Measurements from ENCODE around the gene GNG12.
A peak's percentile ranks its signal among the peaks of the same experiment; 100 is the strongest.

GNG12 gene

DNA sequence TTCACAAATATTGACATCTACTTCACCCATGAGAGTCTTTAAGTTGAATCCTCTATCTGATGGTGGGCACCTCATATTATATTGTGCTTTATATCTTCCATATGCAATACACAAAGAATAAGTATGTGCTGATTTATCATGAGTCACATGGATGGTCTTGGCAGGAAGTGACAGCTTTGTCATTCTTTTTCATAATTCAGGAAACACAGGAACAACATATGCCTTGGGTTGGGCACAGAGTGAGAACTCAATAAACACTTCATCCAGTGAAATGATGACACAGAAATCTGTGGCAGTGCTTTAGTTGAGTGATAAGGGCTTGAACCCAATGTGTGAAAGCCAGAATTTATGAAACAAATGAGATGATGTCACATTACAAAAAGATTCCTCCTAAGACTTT, 107.0 kb downstream of the GNG12 start:
- DNase-seq: no peak

DNA sequence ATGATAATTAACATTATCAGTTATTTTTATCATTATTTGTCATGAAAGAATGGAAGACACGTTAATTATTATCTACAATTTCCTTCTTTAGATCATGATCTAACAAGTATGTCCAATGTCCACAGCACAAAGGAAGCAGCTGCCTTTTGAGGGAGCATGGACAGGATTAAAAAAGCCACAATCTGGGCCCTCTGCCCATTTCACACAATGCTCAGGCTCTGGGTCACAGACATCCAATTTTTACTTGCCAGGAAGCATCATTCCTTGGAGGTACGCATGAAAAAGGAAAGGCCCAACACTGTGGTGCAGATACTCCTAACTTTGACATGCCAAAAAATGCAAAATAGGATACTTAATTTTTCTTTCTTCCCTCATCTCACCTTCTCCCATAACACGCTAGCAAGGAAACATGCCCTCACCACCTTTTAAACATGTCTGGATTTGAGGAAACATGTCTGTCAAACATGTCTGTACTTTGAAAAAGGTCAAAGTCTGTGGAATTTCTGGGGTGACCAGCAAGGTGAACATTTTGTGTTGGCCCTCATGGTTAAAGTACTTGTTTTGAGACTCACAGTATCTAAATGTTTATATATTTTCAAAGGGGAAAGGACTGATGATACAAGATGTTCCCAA, 108.2 kb downstream of the GNG12 start:
- DNase-seq: no peak

DNA sequence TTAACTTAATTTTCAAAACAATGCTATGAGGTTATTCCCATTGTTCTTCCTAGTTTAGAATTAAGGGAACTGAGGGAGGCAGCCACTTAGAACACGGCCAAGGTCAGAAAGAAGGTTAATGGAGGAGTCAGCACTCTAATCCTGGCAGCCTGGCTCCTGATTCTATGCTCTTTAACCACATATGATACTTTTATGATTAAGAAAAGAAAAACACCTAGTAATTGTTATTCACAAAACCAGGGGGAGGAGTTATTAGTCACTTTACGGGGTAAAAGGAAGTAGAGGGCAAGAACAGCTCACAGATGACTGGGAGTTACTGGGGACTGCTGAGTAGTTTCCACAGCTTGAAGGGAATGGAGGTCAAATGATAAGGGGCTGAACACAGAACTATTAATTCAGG, 109.6 kb downstream of the GNG12 start:
- DNase-seq: no peak

DNA sequence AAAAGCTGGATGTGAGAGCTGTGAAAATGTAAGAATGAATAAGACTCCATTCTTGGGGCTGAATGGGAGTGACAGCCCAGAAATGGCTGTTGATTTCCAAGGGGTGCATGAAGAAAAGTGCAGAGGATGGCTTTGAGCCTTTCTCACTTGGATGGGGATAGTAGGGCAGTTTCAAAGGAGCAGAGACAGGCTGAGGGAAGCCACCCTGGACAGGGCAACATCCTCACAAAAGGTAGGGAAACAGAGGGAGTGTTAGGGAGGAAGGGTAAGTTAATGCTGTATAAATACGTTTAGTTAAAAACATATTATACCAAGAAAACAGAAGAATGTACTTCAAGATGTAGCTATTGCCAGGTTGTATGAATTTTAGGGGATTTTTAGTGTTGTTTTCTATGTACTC, 110.1 kb downstream of the GNG12 start:
- no peak for DNase-seq

DNA sequence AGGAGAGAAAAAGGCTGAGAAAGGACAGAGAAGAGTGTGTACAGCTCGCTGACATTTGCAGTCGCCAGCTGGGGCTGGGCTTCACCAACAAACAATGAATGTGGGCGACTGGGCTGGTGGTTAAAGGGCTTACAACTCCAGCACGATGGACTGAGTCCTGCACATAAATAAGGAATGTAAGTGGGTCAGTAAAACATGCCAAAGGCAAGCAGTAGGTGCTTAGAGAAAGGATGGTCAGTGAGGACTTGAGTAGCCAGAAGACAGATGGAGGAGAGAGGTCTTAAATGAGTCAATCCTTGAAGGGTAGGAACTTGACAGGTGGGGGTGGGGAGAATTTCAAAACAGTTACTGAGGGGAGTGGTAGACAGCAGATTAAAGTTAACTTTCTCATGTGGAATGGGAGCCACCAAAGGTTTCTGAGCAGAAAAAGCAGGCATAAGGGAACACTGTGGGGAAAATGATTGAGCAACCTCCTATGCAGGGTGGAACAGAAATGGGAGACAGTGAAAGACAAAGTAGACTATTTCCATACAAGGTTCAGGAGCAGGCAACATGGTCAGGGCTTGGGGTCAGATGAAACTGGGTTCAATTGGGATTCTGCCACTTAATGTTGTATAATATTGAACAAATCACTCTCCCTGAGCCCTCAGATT, 110.8 kb downstream of the GNG12 start:
- no peak for DNase-seq

- no peak for DNase-seq
These were observed 111.5 kb downstream of the GNG12 start for GRCh38 chr1:67721650-67722291.

GRCh38 chr1:67721112-67721511, 112.2 kb downstream of the GNG12 start:
- DNase-seq: no peak

DNA sequence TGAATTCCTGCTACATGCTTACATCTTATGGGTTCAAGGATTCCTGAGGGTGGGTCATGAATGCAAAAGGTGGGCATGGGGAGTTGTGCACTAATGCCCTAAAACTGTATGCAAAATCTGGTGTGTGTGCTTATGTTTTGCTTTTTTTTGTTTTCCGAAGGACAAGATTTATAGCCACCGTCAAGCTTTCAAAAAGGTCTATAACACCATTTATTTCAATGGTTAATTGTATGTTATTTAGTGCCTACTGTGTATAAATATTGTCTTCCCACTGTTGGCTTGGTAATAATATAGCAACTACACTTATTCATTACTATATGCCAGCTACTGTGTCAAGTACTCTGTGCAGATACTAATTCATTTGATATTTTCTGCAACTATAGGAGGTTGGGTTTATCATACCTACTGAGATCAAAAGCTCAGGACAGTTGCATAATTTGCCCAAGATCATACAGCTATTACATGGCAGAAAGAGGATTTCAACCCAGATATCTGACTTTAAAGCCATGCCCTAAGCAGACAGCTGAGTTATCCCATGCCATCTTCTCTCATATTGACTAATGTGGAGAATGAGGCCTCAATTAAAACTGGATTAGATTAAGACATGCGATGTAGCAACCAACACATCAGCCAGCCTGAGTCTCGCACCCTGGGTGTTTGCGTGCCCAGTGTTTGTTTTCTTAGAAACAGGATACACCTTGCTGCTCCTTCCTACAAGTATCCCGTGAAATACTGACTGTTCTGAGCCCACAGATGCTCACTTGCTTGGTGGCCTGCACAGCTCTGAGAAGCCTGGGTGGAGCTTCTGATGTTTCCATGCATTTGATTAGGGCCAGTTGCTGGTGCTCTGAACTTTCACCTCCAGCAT, 113.7 kb downstream of the GNG12 start:
- no peak for DNase-seq

DNA sequence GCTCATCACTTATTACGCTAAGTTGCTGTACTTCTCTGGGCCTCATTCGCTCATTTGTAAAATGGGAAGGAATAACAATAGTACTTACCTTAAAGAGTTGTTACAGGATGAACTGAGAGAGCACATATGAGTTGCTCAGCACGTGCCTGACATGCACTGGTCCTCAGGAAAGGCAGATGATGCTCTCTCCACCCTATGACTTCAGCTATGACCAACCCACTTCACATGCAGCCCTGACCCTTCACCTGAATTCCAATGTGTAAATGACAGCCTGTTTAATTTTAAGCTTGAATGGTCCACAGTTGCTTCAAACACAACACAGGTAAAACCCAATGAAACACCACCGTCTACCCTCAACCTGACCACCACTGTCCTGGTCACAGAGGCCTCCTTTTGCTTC, 115.4 kb downstream of the GNG12 start:
- DNase-seq: no peak

- DNase-seq: no peak
These were observed 116.5 kb downstream of the GNG12 start for GRCh38 chr1:67716800-67717199.

GRCh38 chr1:67715819-67716218, 117.4 kb downstream of the GNG12 start:
- no peak for DNase-seq

GRCh38 chr1:67713057-67713846, 120.0 kb downstream of the GNG12 start:
- DNase-seq: peak; percentile 89

GRCh38 chr1:67711855-67712212, 121.4 kb downstream of the GNG12 start:
- DNase-seq: no peak

GRCh38 chr1:67711158-67711854, 122.0 kb downstream of the GNG12 start:
- DNase-seq: no peak

DNA sequence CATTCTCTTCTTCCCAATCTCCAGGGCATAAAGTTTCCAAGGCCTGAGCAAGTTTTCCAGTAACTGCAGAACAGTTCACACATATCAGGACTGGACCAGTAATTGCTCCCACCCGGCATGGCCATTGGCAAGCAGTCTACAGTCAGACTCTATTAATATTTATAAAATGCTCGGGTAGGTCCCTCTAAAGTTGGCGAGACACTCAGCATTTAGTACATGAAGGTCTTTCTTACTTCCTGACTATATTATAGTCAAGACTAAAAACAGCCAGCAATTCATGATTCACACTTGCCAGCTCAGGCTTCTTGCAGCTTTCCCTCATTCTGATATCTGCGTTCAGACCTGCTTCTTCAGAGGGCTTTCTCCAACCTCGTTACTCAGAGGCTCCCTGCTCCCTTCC, 122.8 kb downstream of the GNG12 start:
- DNase-seq: no peak

DNA sequence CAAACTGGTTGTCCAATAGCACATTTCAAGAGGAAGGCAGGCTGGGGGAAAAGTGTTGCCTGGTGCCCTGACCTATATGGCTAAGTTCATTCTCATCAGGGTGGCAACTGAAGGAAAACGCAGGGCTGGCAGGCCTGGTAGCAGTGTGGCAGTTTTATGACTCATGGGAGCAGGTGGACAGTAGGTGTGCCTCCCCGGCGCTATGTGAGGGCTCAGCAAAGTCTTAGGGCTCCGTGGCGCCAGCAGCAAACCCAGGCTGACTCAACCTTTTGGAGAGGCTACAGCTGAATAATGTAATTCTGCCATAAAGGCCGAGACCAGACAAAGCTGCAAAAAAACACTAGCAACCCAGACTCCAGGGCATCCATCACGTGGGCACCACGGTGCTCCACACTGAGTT, 124.7 kb downstream of the GNG12 start:
- no peak for DNase-seq

- no peak for DNase-seq
These were observed 127.4 kb downstream of the GNG12 start for GRCh38 chr1:67705735-67706453.

DNA sequence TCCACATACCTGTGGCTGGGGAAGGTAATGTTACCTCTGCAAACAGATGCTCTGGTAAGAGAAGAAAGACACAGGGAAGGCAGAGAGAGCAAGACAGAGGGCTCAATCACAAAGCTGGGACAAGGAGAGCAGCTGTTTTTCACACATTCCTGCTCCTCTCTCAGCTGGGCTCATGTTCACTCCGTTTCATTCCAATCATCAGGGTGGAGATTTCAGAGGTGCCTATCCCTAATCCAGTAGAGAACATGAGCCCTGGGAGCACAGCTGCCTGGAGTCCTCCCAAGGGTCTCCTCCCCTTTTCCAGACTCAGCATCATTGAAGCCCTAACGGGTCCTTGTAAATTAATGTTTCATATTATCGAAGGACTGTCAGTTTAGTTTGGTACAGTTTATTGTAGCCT, 128.9 kb downstream of the GNG12 start:
- no peak for DNase-seq

DNA sequence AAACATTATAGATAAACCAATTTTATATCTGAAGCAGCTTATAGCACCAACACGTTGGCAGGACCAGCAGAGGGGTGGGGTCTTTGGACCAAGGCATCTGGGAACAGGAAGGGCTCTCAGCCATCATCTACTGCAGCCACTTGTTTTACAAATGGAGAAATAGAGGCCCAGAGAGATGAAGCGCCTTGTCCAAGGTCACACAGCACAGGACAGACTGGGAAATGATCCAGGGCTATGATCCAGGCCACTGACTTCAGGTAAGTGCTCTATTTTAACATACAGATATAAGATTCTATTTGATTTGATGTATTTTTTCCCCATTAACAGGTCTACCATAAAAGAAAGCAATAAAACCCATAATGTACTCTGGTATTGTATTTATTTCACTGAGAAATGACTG, 131.4 kb downstream of the GNG12 start:
- no peak for DNase-seq

GRCh38 chr1:67700692-67701410, 132.4 kb downstream of the GNG12 start:
- no peak for DNase-seq

DNA sequence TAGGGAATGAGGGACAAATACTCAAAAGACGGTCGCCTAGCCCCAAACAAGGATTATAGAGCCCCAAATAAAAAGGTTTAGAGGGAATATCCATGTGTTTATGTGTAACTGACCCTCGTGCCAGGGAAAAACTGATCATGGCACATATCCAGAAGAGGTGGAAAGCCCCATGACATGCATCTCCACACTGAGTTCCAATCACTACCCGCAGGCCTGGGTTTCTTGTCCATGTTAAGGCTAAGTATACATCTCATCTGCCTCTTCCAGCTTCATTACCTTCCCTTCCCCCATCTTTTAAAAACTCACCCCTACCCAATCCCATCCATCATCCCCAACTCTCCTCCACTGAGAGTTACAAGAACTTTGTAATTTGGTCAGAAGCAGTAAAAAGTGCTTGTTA, 133.0 kb downstream of the GNG12 start:
- DNase-seq: no peak

Data from NCI-H1048 (cell line).